Measurements from ENCODE around the gene KHK.
A peak's percentile ranks its signal among the peaks of the same experiment; 100 is the strongest.
"Not testable (repeated sequence)": the region's sequence is repeated elsewhere in the genome, so short reads cannot be mapped to it uniquely, and the experiment has no call there.

KHK gene

DNA sequence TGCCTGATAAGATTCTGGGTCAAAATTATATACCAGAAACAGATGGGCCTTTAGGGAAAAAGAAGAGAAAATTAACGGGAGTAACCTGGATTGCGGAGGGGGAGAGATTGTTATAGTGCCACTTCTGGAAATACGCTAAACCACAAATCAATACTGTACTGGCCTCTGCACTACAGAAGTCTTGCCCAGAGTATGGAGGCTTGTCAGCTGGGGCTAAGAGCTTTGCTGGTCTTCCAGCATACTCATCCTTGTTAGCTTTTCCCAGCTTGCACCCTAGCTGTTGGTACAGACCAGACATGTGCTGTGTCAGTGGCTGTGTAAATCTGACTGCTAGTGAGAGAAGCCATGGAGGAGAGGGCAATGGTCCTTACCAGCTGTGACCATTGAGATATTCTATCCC lies 26.2 kb upstream of the KHK start:
- no peak for DNase-seq

DNA sequence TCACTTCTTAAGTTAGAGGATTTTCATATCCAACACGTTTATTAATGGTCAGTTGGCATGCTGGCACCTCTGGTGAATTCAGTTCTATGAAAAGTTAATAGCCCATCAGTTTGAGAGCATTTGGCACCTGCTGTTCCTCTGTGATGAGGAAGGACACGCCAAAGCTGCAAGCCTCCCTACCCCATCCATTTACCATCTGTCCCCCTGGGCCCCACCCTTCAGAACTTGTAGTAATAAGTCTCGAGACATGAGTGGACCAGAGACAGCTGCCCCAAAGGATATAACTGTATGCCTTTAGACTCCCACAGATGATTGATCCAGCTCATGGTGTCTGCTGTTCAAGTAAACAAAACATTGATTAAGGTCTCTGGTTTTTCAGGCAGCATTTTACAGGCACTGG lies 21.4 kb upstream of the KHK start:
- no peak for DNase-seq

DNA sequence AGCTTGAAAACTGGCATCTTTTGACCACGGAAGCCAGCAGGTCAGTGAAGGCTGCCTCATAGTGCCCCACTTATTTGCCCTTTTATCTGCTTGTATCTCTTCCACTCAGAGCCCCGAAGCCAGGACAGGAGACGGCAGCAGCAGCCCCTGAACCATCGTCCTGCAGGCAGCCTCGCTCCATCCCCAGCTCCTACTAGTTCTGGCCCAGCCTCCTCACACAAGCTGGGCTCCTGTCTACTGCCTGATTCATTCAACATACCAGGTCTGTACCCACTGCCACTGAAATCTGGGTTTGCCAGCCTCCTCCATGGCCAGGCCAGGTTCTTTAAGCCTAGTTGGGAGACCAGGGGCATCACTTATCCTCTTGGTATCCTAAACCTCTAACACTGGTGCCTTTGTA lies 19.2 kb upstream of the KHK start:
- no peak for DNase-seq

DNA sequence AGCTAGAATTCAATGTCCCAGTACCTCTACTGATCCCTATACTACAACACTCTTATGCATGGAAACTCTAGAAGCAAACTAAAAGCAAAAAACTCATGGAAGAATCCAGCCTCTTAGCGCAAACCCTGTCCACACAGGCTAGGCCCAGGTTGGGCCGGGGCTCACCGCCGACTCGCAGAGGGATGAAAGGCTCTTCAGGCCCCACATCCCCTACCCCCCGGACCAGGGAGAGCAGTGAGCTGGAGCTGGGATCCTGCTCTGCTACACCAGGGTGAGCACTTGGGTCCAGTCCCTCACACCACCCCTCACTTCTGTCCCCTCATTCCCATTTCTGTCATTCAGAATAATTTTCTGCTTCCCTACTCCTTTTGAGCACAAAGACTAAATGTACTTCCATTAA lies 17.1 kb upstream of the KHK start:
- DNase-seq = no peak

DNA sequence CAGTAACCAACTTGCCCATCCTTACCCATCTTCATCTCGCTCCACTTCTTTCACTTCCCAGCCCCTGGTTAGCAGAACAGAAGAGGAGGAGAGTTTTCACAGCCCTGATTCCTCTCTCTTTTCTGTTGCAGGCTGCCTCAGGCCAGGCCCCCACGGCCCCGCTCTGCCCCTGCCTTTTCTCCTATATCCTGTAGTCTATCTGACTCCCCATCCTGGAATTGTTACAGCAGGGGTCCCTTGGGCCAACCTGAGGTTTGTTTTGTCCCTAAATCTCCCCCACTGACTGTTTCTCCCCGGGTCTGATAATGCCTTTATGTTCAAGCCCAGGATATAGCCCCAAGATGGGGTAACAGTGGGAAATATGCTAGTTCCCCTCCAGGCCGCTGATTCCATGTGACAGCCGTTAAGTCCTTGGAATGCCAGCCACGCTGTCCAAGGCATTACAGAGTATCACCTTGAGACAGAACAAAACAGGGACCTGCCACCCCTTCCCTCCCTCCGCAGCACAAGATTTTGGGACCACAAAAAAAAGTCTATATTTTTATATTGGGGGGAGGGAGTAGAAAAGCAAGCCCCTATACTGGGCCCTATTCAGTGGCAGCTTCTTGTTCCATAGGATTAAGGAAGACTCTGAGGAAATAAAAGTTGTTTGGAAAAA lies 16.5 kb upstream of the KHK start:
- no peak for DNase-seq

DNA sequence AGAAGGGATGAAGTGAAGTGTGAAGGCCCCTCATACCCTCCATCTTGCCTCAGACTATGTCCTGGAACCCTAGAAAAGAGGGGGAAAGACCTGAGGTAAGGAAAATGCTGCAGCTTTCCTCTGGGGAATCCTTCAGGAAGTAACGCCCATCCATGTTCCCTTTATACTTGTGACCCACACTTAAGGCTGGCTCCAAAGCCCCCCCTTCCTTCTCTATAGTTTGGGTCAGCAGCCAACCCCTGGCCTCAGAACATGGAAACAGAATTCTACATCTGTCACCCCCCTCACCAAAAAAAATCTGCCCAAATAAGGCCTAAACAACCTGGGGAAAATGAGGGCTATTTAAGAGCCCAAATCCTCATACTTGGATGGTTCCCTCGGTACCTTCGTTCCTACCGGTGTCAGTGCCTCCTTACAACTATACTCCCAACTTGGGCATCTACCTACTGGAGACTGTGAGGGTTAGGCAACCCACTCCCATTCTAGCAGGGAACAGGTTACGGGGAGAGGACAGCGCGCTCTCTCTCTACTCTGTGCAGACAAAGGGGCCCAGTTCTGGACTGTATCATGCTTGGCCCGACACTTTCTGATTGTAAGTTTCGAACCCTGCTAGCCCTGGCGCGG lies 15.8 kb upstream of the KHK start:
- no peak for DNase-seq

DNA sequence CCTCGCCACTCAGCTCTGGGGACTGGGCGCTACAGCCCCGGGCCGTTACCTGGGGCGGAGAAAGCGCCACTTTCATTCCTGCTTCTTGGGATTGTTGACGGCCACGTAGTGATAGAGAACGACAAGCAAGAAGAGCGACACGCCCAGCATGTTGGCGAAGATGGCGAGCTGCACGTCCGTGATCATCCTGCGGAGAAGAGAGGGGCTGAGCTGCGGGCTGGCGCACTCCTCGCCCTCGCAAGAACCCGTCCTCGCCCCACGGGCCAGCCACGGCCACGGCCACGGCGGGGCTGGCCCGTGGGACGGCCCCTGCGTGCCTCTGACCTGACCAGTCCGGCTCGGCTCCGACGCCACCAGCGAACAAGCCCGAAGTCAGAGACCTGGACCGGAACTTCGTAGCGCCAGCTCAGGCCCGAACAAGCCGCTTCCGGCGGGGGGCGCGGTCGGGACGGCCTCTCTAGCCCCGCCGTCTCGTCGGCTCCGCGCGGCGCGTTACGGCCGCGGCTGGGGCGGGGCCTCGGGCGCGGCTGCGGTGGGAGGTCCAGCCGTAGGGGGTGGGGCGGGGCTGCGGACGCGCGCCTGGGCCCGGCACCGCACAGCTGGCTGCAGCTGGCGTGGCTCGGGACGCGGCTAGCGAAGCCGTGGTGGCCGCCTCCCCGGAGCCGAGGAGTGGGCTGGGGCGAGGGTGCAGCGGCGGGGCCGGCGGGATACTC lies 15.1 kb upstream of the KHK start, which contains the start of gene OST4:
TSS of gene OST4 (minus strand) at position 378 of the 713 bp plus-strand sequence.
- DNase-seq = peak; percentile 92

DNA sequence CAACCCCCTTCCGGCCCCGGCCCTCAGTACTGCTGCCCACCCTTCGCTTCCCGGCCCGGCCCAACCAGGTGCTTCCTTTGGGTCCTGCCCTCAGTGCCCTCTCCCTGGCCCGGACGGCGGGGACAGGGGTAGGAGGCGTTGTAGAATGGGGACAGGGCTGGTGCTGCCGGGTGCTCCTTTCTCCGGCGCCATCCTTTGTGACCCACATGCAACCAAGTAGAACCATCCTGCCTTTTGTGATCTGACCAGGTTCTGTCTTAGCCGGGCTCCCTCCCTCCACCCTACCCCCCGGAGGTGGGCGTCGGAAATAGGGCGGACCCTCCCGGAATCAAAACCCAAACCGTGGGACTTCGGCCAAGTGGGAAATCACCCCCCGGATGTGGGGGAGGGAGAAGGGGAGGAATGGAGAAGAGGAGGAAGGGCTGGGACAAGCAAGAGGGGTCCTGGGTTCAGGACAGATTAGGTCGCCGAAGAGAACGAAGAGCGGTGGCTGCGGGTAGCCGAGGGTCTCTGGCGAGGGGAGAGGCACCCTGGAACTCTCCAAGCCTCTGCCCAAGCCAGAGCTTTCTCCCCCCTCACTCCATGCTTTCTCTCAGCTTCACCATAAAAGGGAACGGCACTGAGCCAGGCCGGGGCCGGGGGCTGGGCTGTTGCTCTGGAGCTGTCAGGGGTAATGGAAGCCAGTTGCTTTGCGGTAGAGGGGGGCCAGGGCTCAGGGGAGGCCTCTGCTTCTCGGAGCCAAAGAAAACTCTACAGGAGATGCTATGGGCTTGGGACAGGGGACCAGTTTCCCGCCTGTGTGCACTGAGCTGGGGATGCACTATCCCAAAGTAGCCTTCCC lies 14.4 kb upstream of the KHK start:
- DNase-seq = peak; percentile 35

DNA sequence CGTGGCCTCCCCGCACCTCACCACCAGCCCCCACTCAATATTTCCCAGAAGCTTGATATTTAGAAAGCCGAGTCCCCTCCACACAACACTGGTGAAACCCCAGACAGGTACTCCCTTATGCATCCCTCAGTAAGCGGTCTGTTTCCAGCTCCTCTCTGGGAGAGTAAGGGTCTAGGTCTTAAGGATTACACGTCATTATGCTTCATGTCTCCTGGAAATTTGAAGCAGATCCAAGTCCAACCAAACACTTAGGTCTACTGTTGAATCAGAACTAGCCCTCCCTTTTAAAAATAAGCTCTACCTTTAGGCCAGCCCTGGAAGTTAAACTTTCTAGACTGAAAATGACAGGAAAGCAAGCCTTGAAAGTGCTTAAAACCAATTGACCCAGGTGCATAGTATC lies 13.7 kb upstream of the KHK start:
- DNase-seq = no peak

DNA sequence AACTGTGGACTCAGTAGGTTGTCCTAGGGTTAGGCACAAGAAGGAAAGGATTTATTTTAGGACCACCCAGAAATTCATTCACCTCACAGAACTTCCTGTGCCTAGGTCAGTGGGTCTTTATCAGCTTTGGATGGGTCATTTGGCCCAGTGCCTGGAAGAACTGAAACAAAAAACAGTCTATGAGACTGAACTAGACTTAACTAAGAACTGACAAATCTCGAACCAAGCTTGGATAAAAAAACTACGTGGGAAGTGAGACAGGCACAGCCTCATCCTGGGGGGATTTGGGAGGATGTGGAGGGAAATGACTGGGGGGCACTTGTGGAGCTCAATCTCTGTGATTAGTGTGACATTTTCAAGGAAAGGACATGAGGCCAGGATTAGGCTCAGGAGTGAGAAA lies 12.8 kb upstream of the KHK start:
- no peak for DNase-seq

DNA sequence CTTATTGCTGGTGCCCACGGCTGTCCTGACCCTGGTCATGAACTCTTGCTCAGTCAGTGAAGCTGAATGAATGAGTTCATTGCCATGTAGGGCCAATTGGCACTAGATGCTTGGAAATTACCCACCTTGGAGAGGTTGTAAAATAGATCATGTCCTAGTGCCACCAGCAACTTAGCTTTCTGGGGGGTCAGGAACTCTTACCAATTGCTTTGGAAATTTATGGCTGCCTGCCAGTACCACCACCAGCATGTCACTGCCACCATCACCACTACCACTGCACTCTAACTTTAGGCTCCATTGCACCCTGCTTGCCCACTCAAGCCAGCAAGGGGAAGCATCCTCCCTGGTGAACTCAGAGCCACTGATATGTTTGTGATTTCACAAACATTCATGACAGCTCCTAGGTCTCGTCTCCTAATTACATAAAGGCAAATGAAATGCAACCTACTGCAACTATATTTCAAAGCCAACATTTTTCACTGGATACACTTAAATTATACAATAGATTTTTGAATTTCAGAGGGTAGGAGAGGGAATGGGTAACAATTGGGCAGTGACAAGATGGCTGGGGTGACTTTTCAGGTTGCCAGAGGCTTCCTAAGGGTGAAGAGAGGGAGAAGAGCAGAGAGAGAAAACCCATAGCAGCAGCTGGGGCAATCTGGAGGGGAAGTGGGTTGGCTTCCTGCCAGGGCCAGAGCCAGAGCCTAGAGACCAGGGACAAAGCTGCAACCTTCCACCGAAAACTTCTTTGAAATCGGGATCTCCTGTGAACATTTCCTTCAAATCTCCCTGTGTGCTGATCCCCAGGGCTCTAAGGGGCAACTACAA lies 11.6 kb upstream of the KHK start:
- peak; percentile 64 for DNase-seq

DNA sequence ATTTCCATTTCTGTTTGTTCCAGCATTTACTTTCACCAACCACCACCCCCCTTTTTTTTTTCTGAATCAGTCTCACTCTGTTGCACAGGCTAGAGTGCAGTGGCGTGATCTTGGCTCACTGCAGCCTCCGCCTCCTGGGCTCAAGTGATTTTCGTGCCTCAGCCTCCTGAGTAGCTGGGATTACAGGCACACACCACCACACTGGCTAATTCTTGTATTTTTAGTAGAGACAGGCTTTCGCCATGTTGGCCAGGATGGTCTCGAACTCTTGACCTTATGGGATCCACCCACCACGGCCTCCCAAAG lies 11.1 kb upstream of the KHK start:
- DNase-seq = not testable (repeated sequence)

DNA sequence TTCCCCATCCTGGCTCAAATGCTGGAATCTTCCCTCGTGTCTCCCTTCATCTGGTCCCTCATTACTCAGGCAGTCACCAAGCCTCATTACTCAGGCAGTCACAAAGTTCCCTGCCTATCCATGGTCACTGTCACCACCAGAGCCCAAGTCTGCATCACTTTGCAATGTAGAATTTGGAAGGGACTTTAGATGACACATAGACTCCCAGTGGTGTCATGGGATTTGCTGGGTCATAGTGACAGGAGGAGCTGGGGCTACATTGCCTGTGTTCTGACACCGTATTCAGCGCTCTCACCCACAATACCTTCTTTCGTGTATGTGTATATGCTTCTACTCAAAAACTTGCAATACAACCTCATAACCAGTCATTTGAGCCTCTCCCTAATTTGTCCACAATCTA lies 10.2 kb upstream of the KHK start:
- DNase-seq = no peak

DNA sequence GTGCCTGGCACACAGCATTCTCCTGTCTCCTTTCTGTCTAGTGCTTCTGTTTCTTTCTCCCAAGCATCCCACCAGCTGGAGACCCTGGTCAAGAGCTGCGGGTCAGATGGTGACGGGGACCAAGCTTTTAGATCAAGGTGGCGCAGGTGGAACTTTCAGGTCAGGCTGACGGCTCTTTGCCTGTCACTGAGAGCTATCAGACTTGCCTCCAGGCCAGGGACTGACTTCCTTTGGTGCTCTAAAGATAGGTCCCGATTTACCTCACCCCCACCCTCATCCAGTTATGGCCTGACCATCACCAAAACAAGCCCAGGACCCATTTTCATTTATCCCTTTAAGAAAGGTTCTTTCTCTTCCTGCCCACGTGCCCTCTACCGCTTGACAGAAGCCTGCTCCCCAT lies 9.3 kb upstream of the KHK start:
- no peak for DNase-seq

DNA sequence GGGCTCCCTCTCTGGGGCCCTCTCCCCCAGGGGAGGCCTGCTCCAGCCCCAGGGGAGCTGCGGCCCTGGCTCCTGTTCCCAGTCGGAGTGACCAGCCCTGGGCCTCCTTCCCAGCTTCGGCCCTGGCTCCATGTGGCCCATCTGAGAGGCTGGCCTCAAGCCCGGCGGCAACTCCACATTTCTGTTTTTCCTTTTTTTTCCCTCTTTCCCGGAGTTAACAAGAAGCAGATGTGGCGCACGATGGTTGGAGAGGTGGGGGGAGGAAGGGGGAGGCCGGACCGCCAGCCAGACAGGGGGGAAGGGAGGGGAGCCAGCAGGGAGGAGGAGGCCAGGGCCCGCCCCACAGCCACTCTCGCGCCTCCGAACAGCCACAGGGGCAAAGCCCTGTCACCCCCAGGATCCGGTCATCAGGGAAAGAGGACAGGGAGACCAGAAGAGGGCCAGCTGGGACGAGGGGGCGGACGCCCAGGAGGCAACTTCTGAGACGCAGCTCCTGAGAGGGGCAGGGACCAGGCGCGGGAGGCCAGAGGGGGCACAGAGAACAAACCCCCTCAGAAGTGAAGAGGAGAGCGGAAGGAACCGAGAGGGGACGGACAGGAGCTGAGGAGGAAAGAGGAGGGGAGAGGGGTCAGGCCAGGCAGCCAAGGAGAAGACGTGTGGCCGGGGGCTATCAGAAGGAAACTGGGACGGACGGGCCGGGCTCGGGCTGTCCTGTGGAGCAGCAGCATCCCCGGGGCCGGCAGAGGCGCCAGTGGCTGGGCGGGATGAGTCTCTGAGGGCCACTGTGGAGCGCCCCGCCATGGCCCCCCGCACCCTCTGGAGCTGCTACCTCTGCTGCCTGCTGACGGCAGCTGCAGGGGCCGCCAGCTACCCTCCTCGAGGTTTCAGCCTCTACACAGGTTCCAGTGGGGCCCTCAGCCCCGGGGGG lies 8.0 kb upstream of the KHK start, which contains the start of gene EMILIN1:
TSS of gene EMILIN1 (plus strand) at position 349 of the 928 bp plus-strand sequence. CDS start at position 800, 451 bp downstream.
- DNase-seq = no peak

DNA sequence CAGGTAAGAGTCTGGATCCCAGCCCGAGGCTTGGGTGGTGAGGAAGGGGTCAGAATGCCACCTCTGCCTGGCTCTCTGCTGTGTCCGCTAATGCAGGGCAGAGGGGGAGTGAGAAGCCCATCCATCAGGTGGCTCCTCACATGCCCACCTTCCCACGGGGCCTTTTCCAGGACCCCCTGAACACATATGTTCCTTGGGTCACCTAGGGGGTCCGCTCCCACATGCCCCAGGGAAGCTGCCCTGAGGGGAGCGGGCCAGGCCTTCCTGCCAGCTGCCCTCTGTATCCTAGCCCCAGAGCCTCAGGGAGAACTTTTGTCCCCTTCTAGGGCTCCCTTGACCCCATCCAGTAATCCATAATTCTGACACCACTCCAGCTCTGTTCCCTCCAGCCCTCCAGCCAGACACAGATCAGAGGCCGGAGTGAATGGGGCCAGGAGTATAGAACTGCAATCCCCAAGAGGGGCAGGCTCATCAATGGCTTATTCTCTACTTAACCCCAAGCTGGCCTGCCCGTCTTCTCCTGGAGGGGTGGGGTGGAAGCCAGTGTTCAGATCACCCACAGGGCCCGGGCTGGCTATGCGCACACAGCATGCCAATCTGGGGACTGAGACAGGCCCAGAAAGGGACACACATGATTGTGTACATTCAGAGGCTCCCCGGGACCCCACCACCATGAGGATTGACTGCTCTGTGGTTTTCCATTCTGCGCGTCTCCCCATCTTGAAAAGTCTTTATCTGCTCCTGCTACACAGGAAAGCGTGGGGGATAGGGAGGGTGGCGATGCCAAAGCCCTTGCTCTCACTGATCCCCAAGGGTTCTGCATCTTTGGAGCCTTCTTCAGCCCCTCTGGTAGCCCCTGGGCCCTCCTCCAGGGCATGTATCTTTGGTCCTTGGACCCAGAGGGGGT lies 7.1 kb upstream of the KHK start:
- DNase-seq = no peak

DNA sequence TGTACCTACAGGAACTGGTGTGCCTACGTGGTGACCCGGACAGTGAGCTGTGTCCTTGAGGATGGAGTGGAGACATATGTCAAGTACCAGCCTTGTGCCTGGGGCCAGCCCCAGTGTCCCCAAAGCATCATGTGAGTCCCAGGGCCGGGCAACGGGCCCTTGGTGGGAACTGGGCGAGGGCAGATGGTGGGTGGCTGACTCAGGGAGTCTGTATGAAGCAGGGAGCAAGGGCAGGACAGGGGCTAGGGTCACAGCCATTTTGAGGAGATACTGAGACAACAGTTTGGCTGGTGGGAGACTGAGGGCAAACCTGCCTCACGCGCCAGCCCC lies 6.5 kb upstream of the KHK start:
- DNase-seq = no peak

DNA sequence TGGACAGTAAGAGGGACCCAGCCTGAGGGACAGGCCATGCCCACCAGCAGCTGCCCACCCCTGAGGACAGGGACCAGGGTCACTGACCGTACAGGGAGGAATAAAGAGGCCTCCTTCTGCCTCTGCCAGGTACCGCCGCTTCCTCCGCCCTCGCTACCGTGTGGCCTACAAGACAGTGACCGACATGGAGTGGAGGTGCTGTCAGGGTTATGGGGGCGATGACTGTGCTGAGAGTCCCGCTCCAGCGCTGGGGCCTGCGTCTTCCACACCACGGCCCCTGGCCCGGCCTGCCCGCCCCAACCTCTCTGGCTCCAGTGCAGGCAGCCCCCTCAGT lies 6.0 kb upstream of the KHK start:
- no peak for DNase-seq

DNA sequence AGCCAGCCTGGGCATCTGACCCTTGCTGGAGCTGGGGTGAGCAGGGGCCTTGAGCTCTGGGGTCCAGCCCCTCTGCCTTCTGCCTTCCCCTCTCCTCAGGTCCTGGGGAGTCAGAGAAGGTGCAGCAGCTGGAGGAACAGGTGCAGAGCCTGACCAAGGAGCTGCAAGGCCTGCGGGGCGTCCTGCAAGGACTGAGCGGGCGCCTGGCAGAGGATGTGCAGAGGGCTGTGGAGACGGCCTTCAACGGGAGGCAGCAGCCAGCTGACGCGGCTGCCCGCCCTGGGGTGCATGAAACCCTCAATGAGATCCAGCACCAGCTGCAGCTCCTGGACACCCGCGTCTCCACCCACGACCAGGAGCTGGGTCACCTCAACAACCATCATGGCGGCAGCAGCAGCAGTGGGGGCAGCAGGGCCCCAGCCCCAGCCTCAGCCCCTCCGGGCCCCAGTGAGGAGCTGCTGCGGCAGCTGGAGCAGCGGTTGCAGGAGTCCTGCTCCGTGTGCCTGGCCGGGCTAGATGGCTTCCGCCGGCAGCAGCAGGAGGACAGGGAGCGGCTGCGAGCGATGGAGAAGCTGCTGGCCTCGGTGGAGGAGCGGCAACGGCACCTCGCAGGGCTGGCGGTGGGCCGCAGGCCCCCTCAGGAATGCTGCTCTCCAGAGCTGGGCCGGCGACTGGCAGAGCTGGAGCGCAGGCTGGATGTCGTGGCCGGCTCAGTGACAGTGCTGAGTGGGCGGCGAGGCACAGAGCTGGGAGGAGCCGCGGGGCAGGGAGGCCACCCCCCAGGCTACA lies 4.4 kb upstream of the KHK start:
- no peak for DNase-seq
